ENCODE results near the gene FHIP1A. TPM values are rescaled to one million over a fixed set of nuclear protein-coding genes. Genes with fewer than 3 reads are reported as not detected.

The FHIP1A gene
- total and polyA plus RNA-seq, 2 of the 13 experiments (the other 11 are each of a cell fraction or from before 2014, with no cell fraction given), result 4.1 to 6.2 TPM

GRCh38 chr4:151409470-151410313 lies 716 bp downstream of the FHIP1A start (continued):
- TF ChIP-seq GLI4 (CRISPR knock-in tag; IDR thresholded peaks at IDR 0.05; ENCODE audit: borderline replicate concordance) (no peak), ZFP82 (CRISPR knock-in tag; IDR thresholded peaks at IDR 0.05; ENCODE audit: borderline replicate concordance) (no peak), ZNF335 (CRISPR knock-in tag; IDR thresholded peaks at IDR 0.05) (no peak), ZBTB4 (CRISPR knock-in tag; IDR thresholded peaks at IDR 0.05; ENCODE audit: borderline replicate concordance) (no peak), IKZF5 (CRISPR knock-in tag; IDR thresholded peaks at IDR 0.05) (no peak), ZNF44 (CRISPR knock-in tag; IDR thresholded peaks at IDR 0.05) (no peak), HNF1A (IDR thresholded peaks at IDR 0.05; ENCODE audit: low read depth) (no peak), HNF1A (CRISPR knock-in tag; IDR thresholded peaks at IDR 0.05; ENCODE audit: borderline replicate concordance) (peak; percentile 33; the same call in 1 of the 2 replicates), ARNT (IDR thresholded peaks at IDR 0.05) (no peak), ZNF547 (CRISPR knock-in tag; IDR thresholded peaks at IDR 0.05) (no peak), AKNA (CRISPR knock-in tag; IDR thresholded peaks at IDR 0.05; ENCODE audit: borderline replicate concordance) (no peak), GATA4 (IDR thresholded peaks at IDR 0.05; ENCODE audit: borderline replicate concordance, low read depth) (no peak), ZNF607 (CRISPR knock-in tag; IDR thresholded peaks at IDR 0.05; ENCODE audit: borderline replicate concordance) (no peak)
- TF ChIP-seq, protein P1, sequence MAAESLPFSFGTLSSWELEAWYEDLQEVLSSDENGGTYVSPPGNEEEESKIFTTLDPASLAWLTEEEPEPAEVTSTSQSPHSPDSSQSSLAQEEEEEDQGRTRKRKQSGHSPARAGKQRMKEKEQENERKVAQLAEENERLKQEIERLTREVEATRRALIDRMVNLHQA (CRISPR knock-in tag; IDR thresholded peaks at IDR 0.05), result no peak

Data from HepG2 (cell line).